Stomach (tissue), 9 donors: Measurements from ENCODE around the gene SORL1. TPM values are rescaled to one million over a fixed set of nuclear protein-coding genes. Genes with fewer than 3 reads are reported as not detected.

Experiments used
- DNase-seq, 2 donors: peaks; one replicate each; pipeline versions ENCODE4 v3.0.0 to v3.0.0-alpha.2; 2013 to 2019
- H3K27ac ChIP-seq, 5 donors: fragments of 200-600 bp in 4 of 5; sonication (generic) in 4 of 5; one replicate each; pipeline ENCODE4 v1.5.1; 2013 to 2019; ENCODE audit warnings: mild to moderate bottlenecking in 1 of 5, moderate library complexity in 1 of 5
- H3K27me3 ChIP-seq, 3 donors: fragments of 200-600 bp; sonication (generic); one replicate each; pipeline ENCODE4 v1.5.1; 2017 to 2019; ENCODE audit warnings: mixed run types in 1 of 3
- H3K36me3 ChIP-seq, 4 donors: fragments of 200-600 bp; sonication (generic); 1 replicate in 3 of 4; 2 replicates in 1 of 4; pipeline ENCODE4 v1.5.1; 2016 to 2019
- H3K4me1 ChIP-seq, 4 donors: fragments of 200-600 bp; sonication (generic); one replicate each; pipeline ENCODE4 v1.5.1; 2016 to 2019
- H3K4me3 ChIP-seq, 4 donors: fragments of 200-600 bp; sonication (generic) in 3 of 4; one replicate each; pipeline ENCODE4 v1.5.1; 2016 to 2019; ENCODE audit warnings: mild to moderate bottlenecking in 1 of 4
- H3K9me3 ChIP-seq, 4 donors: fragments of 200-600 bp; sonication (generic); one replicate each; pipeline ENCODE4 v1.5.1; 2016 to 2019
- CTCF ChIP-seq, 7 experiments: fragments of 450-650 bp in 4 of 7; fragments of 200-600 bp in 3 of 7; sonication (generic) in 3 of 7; IDR thresholded peaks; one replicate each; pipeline ENCODE4 v1.5.1; 2016 to 2019; ENCODE audit warnings: antibody characterized with exemption in 7 of 7, control low read depth in 2 of 7, mild to moderate bottlenecking in 1 of 7
- EP300 ChIP-seq: sonication (generic); formaldehyde crosslinking; IDR thresholded peaks from one replicate; pipeline ENCODE4 v1.6.1; 2017; ENCODE audit warnings: antibody characterized with exemption
- POLR2A ChIP-seq, 4 donors: fragments of 450-650 bp; IDR thresholded peaks; one replicate each; pipeline ENCODE4 v1.6.1; 2016; ENCODE audit warnings: antibody characterized with exemption in 4 of 4, control low read depth in 2 of 4, mild to moderate bottlenecking in 1 of 4, moderate library complexity in 1 of 4
- POLR2AphosphoS5 ChIP-seq, 3 donors: sonication (generic); formaldehyde crosslinking; IDR thresholded peaks; one replicate each; pipeline ENCODE4 v1.6.1; 2016; ENCODE audit warnings: antibody characterized with exemption in 3 of 3
- WGBS, 5 donors: extraction: QIAGEN DNeasy Blood & Tissue Kit in 3 of 5; methylation state at CpG; one replicate each; pipeline versions ENCODE4 v1.1.5 to v1.1.7; 2013 to 2018; 5-methylcytosine and 5-hydroxymethylcytosine counted together
- intact Hi-C: fragments of 100-400 bp; cut with DNase I; formaldehyde crosslinking; loops from one replicate; pipeline ENCODE4 v1.15.1; 2023; ENCODE audit warnings: low total_unique reads
- polyA plus RNA-seq, 3 donors: library from polyadenylated mRNA; stranded (reverse); fragments of 200-250 nt; gene quantifications; one replicate each; pipeline ENCODE4 v1.2.3, GENCODE V29; 2013
- total RNA-seq, 5 donors: library from RNA; depleted of rRNA; stranded (reverse); fragments of >200 nt; gene quantifications; one replicate each; pipeline versions ENCODE4 v1.1.0 to v1.2.3, GENCODE V29; 2014 to 2016
- donor health status: healthy with polysubstance abuse.
- donor health status: Bipolar disorder and iron deficiency.
- donor health status: healthy.

The SORL1 gene
- total and polyA plus RNA-seq, 8 donors: 0.76 to 161 (median 18.2) TPM

GRCh38 chr11:121570453-121570852, 118.3 kb downstream of the SORL1 start:
- Histone ChIP-seq H3K9me3 (no peaks in the 10 kb centered on the region), H3K27ac (no peak overlapping the region), H3K36me3 (peaks cover 0 to 46% (median 34%) of the 10 kb centered on the region in 4 donors), H3K4me3 (no peak overlapping the region), H3K4me1 (peaks cover 0 to 1% (median 0%) of the 10 kb centered on the region in 4 donors), H3K27me3 (no peaks in the 10 kb centered on the region)
- TF ChIP-seq CTCF (IDR thresholded peaks at IDR 0.05): no peak
- no peak for TF ChIP-seq EP300
- no peak for TF ChIP-seq POLR2AphosphoS5 (IDR thresholded peaks at IDR 0.05)
- TF ChIP-seq POLR2A (IDR thresholded peaks at IDR 0.05): no peak
- WGBS, 5 donors: 92 to 95% (median 93%) methylated on average over 3 of the region's 3 CpGs
- no peak for DNase-seq
- intact Hi-C loops: no loop called here

GRCh38 chr11:121571506-121571905, 119.4 kb downstream of the SORL1 start:
- peaks cover 0 to 50% (median 33%) of the 10 kb centered on the region in 4 donors for H3K36me3 ChIP-seq
- no peaks in the 10 kb centered on the region for H3K27me3 ChIP-seq
- 57 to 67% (median 61%) methylated on average over 4 of the region's 4 CpGs for WGBS, 5 donors
- no peak for DNase-seq
- H3K4me3 ChIP-seq: no peak overlapping the region
- intact Hi-C loops: no loop called here
- TF ChIP-seq EP300: no peak
- no peak for TF ChIP-seq CTCF (IDR thresholded peaks at IDR 0.05)
- no peak for TF ChIP-seq POLR2A (IDR thresholded peaks at IDR 0.05)
- no peak overlapping the region for H3K27ac ChIP-seq
- H3K9me3 ChIP-seq: no peaks in the 10 kb centered on the region
- H3K4me1 ChIP-seq: peaks cover 0 to 9% (median 0%) of the 10 kb centered on the region in 4 donors

GRCh38 chr11:121572571-121573059, 120.5 kb downstream of the SORL1 start:
- Histone ChIP-seq H3K27me3 (no peaks in the 10 kb centered on the region), H3K9me3 (no peaks in the 10 kb centered on the region), H3K36me3 (peaks cover 0 to 46% (median 24%) of the 10 kb centered on the region in 4 donors), H3K4me3 (no peak overlapping the region), H3K27ac (no peak overlapping the region), H3K4me1 (peaks cover 0 to 20% (median 5%) of the 10 kb centered on the region in 4 donors)
- intact Hi-C loops: no loop called here
- TF ChIP-seq EP300 (no peak), POLR2A (IDR thresholded peaks at IDR 0.05) (no peak), POLR2AphosphoS5 (IDR thresholded peaks at IDR 0.05) (no peak), CTCF (IDR thresholded peaks at IDR 0.05) (no peak)
- no peak for DNase-seq
- 67 to 79% (median 72%) methylated on average over 11 of the region's 11 CpGs for WGBS, 5 donors

GRCh38 chr11:121574801-121575200, 122.7 kb downstream of the SORL1 start:
- H3K9me3 ChIP-seq: no peaks in the 10 kb centered on the region
- peaks cover 0 to 31% (median 9%) of the 10 kb centered on the region in 4 donors for H3K4me1 ChIP-seq
- no peak overlapping the region for H3K27ac ChIP-seq
- intact Hi-C loops: no loop called here
- TF ChIP-seq EP300 (no peak), POLR2AphosphoS5 (IDR thresholded peaks at IDR 0.05) (no peak), POLR2A (IDR thresholded peaks at IDR 0.05) (no peak), CTCF (IDR thresholded peaks at IDR 0.05) (no peak)
- no peaks in the 10 kb centered on the region for H3K27me3 ChIP-seq
- H3K36me3 ChIP-seq: peaks cover 0 to 56% (median 32%) of the 10 kb centered on the region in 4 donors
- DNase-seq: no peak
- no peak overlapping the region for H3K4me3 ChIP-seq
